ENCODE results near the gene CLDN1.

Gene CLDN1

GRCh38 chr3:190320594-190321362, 1.5 kb downstream of the CLDN1 start:
- Histone ChIP-seq H2AFZ (ENCODE audit: low read length) (no peak overlapping the region), H3K18ac (ENCODE audit: low read length) (no peak overlapping the region), H3K9me3 (replicated peaks in 1 of 2; ENCODE audit: control insufficient read depth in 2 of 2, insufficient read depth in 1 of 2, low read depth in 1 of 2, low read length in 2 of 2) (no peaks in the 10 kb centered on the region), H3K79me1 (ENCODE audit: low read depth, low read length) (no peaks in the 10 kb centered on the region), H3K4me1 (ENCODE audit: control insufficient read depth in 2 of 2, insufficient read depth in 1 of 2, low read depth in 1 of 2, low read length in 2 of 2) (peaks cover 0 to 2% of the 10 kb centered on the region in 2 donors), H3K23ac (ENCODE audit: low read depth, low read length, poor library complexity) (no peak overlapping the region), H3K27me3 (ENCODE audit: control insufficient read depth in 3 of 3, insufficient read depth in 3 of 3, low read depth in 1 of 3, low read length in 3 of 3) (peaks cover 0 to 59% (median 19%) of the 10 kb centered on the region in 3 experiments), H3K36me3 (replicated peaks in 1 of 2; ENCODE audit: control insufficient read depth in 2 of 2, insufficient read depth in 2 of 2, low read length in 2 of 2) (no peaks in the 10 kb centered on the region), H3K27ac (replicated peaks; ENCODE audit: low read length) (no peak overlapping the region), H3K14ac (ENCODE audit: low read length) (no peak overlapping the region), H3K4me3 (ENCODE audit: low read length in 2 of 2) (no peak overlapping the region), H4K8ac (ENCODE audit: low read depth, low read length) (no peak overlapping the region), H2AK5ac (ENCODE audit: low read depth, low read length) (no peak overlapping the region), H4K91ac (ENCODE audit: low read depth, low read length, poor library complexity) (no peak overlapping the region), H3K9ac (ENCODE audit: low read depth, low read length, poor library complexity) (no peak overlapping the region), H2BK12ac (ENCODE audit: low read length) (no peak overlapping the region), H2BK120ac (ENCODE audit: low read depth, low read length) (no peak overlapping the region), H3K4me2 (ENCODE audit: insufficient read depth, low read length, poor library complexity, severe bottlenecking) (no peak overlapping the region), H3K4ac (ENCODE audit: low read length) (no peak overlapping the region), H2BK5ac (ENCODE audit: low read length) (no peak overlapping the region), H2BK15ac (ENCODE audit: low read length) (no peak overlapping the region)
- no peak for DNase-seq (ENCODE audit: low spot score)
- no CpG with 5 or more reads among the region's 7 CpGs for WGBS, 2 donors (ENCODE audit: extremely low coverage in 2 of 2, insufficient read length in 2 of 2, insufficient replicate concordance in 1 of 2)

GRCh38 chr3:190319660-190320059, 2.6 kb downstream of the CLDN1 start:
- Histone ChIP-seq H3K79me1 (ENCODE audit: low read depth, low read length) (no peaks in the 10 kb centered on the region), H2AK5ac (ENCODE audit: low read depth, low read length) (no peak overlapping the region), H2AFZ (ENCODE audit: low read length) (no peak overlapping the region), H3K23ac (ENCODE audit: low read depth, low read length, poor library complexity) (no peak overlapping the region), H4K8ac (ENCODE audit: low read depth, low read length) (no peak overlapping the region), H3K18ac (ENCODE audit: low read length) (no peak overlapping the region), H4K91ac (ENCODE audit: low read depth, low read length, poor library complexity) (no peak overlapping the region), H3K9ac (ENCODE audit: low read depth, low read length, poor library complexity) (no peak overlapping the region), H2BK120ac (ENCODE audit: low read depth, low read length) (no peak overlapping the region), H3K27me3 (ENCODE audit: control insufficient read depth in 3 of 3, insufficient read depth in 3 of 3, low read depth in 1 of 3, low read length in 3 of 3) (peaks cover 0 to 55% (median 19%) of the 10 kb centered on the region in 3 experiments), H3K36me3 (replicated peaks in 1 of 2; ENCODE audit: control insufficient read depth in 2 of 2, insufficient read depth in 2 of 2, low read length in 2 of 2) (no peaks in the 10 kb centered on the region), H3K27ac (replicated peaks; ENCODE audit: low read length) (no peak overlapping the region), H2BK12ac (ENCODE audit: low read length) (no peak overlapping the region), H3K4me2 (ENCODE audit: insufficient read depth, low read length, poor library complexity, severe bottlenecking) (no peak overlapping the region), H3K4me3 (ENCODE audit: low read length in 2 of 2) (no peak overlapping the region), H3K4me1 (ENCODE audit: control insufficient read depth in 2 of 2, insufficient read depth in 1 of 2, low read depth in 1 of 2, low read length in 2 of 2) (peaks cover 0 to 2% of the 10 kb centered on the region in 2 donors), H3K14ac (ENCODE audit: low read length) (no peak overlapping the region), H3K4ac (ENCODE audit: low read length) (no peak overlapping the region), H3K9me3 (replicated peaks in 1 of 2; ENCODE audit: control insufficient read depth in 2 of 2, insufficient read depth in 1 of 2, low read depth in 1 of 2, low read length in 2 of 2) (no peaks in the 10 kb centered on the region), H2BK15ac (ENCODE audit: low read length) (no peak overlapping the region), H2BK5ac (ENCODE audit: low read length) (no peak overlapping the region)
- WGBS, 2 donors (ENCODE audit: extremely low coverage in 2 of 2, insufficient read length in 2 of 2, insufficient replicate concordance in 1 of 2): no CpG with 5 or more reads among the region's 4 CpGs
- DNase-seq (ENCODE audit: low spot score): no peak

- Histone ChIP-seq H2BK120ac (ENCODE audit: low read depth, low read length) (no peak overlapping the region), H2AFZ (ENCODE audit: low read length) (no peak overlapping the region), H3K79me1 (ENCODE audit: low read depth, low read length) (no peaks in the 10 kb centered on the region), H3K9me3 (replicated peaks in 1 of 2; ENCODE audit: control insufficient read depth in 2 of 2, insufficient read depth in 1 of 2, low read depth in 1 of 2, low read length in 2 of 2) (no peaks in the 10 kb centered on the region), H3K4me2 (ENCODE audit: insufficient read depth, low read length, poor library complexity, severe bottlenecking) (no peak overlapping the region), H3K18ac (ENCODE audit: low read length) (no peak overlapping the region), H2BK5ac (ENCODE audit: low read length) (no peak overlapping the region), H2AK5ac (ENCODE audit: low read depth, low read length) (no peak overlapping the region), H3K9ac (ENCODE audit: low read depth, low read length, poor library complexity) (no peak overlapping the region), H4K8ac (ENCODE audit: low read depth, low read length) (no peak overlapping the region), H3K23ac (ENCODE audit: low read depth, low read length, poor library complexity) (no peak overlapping the region), H3K4ac (ENCODE audit: low read length) (no peak overlapping the region), H3K27ac (replicated peaks; ENCODE audit: low read length) (no peak overlapping the region), H4K91ac (ENCODE audit: low read depth, low read length, poor library complexity) (no peak overlapping the region), H2BK15ac (ENCODE audit: low read length) (no peak overlapping the region), H3K4me3 (ENCODE audit: low read length in 2 of 2) (no peak overlapping the region), H2BK12ac (ENCODE audit: low read length) (no peak overlapping the region), H3K27me3 (ENCODE audit: control insufficient read depth in 3 of 3, insufficient read depth in 3 of 3, low read depth in 1 of 3, low read length in 3 of 3) (peaks cover 0 to 52% (median 19%) of the 10 kb centered on the region in 3 experiments), H3K4me1 (ENCODE audit: control insufficient read depth in 2 of 2, insufficient read depth in 1 of 2, low read depth in 1 of 2, low read length in 2 of 2) (peaks cover 0 to 2% of the 10 kb centered on the region in 2 donors), H3K14ac (ENCODE audit: low read length) (no peak overlapping the region), H3K36me3 (replicated peaks in 1 of 2; ENCODE audit: control insufficient read depth in 2 of 2, insufficient read depth in 2 of 2, low read length in 2 of 2) (no peaks in the 10 kb centered on the region)
- DNase-seq (ENCODE audit: low spot score): no peak
- no CpG with 5 or more reads among the region's 5 CpGs for WGBS, 2 donors (ENCODE audit: extremely low coverage in 2 of 2, insufficient read length in 2 of 2, insufficient replicate concordance in 1 of 2)
These were observed 3.6 kb downstream of the CLDN1 start for GRCh38 chr3:190318666-190319065.

GRCh38 chr3:190314741-190315140, 7.5 kb downstream of the CLDN1 start:
- WGBS, 2 donors (ENCODE audit: extremely low coverage in 2 of 2, insufficient read length in 2 of 2, insufficient replicate concordance in 1 of 2): no CpG with 5 or more reads among the region's 1 CpG
- no peaks in the 10 kb centered on the region for H3K9me3 ChIP-seq (replicated peaks in 1 of 2; ENCODE audit: control insufficient read depth in 2 of 2, insufficient read depth in 1 of 2, low read depth in 1 of 2, low read length in 2 of 2)
- H3K18ac ChIP-seq (ENCODE audit: low read length): no peak overlapping the region
- no peak overlapping the region for H3K14ac ChIP-seq (ENCODE audit: low read length)
- H3K23ac ChIP-seq (ENCODE audit: low read depth, low read length, poor library complexity): no peak overlapping the region
- H2BK120ac ChIP-seq (ENCODE audit: low read depth, low read length): no peak overlapping the region
- H2BK12ac ChIP-seq (ENCODE audit: low read length): no peak overlapping the region
- no peaks in the 10 kb centered on the region for H3K4me1 ChIP-seq (ENCODE audit: control insufficient read depth in 2 of 2, insufficient read depth in 1 of 2, low read depth in 1 of 2, low read length in 2 of 2)
- no peak overlapping the region for H3K9ac ChIP-seq (ENCODE audit: low read depth, low read length, poor library complexity)
- no peak overlapping the region for H2BK5ac ChIP-seq (ENCODE audit: low read length)
- no peak overlapping the region for H2AFZ ChIP-seq (ENCODE audit: low read length)
- no peak overlapping the region for H4K8ac ChIP-seq (ENCODE audit: low read depth, low read length)
- H3K4ac ChIP-seq (ENCODE audit: low read length): no peak overlapping the region
- H3K27ac ChIP-seq (replicated peaks; ENCODE audit: low read length): no peak overlapping the region
- H3K79me1 ChIP-seq (ENCODE audit: low read depth, low read length): no peaks in the 10 kb centered on the region
- no peaks in the 10 kb centered on the region for H3K36me3 ChIP-seq (replicated peaks in 1 of 2; ENCODE audit: control insufficient read depth in 2 of 2, insufficient read depth in 2 of 2, low read length in 2 of 2)
- H3K4me3 ChIP-seq (ENCODE audit: low read length in 2 of 2): no peak overlapping the region
- no peak overlapping the region for H4K91ac ChIP-seq (ENCODE audit: low read depth, low read length, poor library complexity)
- no peak overlapping the region for H3K4me2 ChIP-seq (ENCODE audit: insufficient read depth, low read length, poor library complexity, severe bottlenecking)
- peaks cover 0 to 15% (median 0%) of the 10 kb centered on the region in 3 experiments for H3K27me3 ChIP-seq (ENCODE audit: control insufficient read depth in 3 of 3, insufficient read depth in 3 of 3, low read depth in 1 of 3, low read length in 3 of 3)
- no peak overlapping the region for H2BK15ac ChIP-seq (ENCODE audit: low read length)
- DNase-seq (ENCODE audit: low spot score): no peak
- no peak overlapping the region for H2AK5ac ChIP-seq (ENCODE audit: low read depth, low read length)
